Loucy (cell line): ENCODE data around the gene C1QTNF9B.
A peak's percentile ranks its signal among the peaks of the same experiment; 100 is the strongest.

Source experiments
- H2AFZ ChIP-seq: fragments of 200-600 bp; sonication (generic); 2 replicates; pipeline ENCODE4 v1.6.0; 2016; ENCODE audit warnings: antibody characterized with exemption, mild to moderate bottlenecking, low read length, moderate library complexity
- H3F3A ChIP-seq: fragments of 200-600 bp; 2 replicates; pipeline ENCODE4 v1.6.0; 2016; ENCODE audit warnings: antibody characterized with exemption, low read depth, mild to moderate bottlenecking
- H3K27me3 ChIP-seq: fragments of 200-600 bp; sonication (generic); 2 replicates; pipeline ENCODE4 v1.6.1; 2014; ENCODE audit warnings: low read length, mild to moderate bottlenecking; ENCODE audit not compliant: insufficient read depth, poor library complexity, severe bottlenecking
- H3K36me3 ChIP-seq: fragments of 200-600 bp; sonication (generic); 2 replicates; pipeline ENCODE4 v1.6.1; 2016; ENCODE audit warnings: low read length; ENCODE audit not compliant: insufficient read depth
- H3K4me1 ChIP-seq: fragments of 200-600 bp; sonication (generic); 2 replicates; pipeline ENCODE4 v1.5.1; 2014; ENCODE audit warnings: low read length, mild to moderate bottlenecking; ENCODE audit not compliant: insufficient read depth, poor library complexity, severe bottlenecking
- H3K4me2 ChIP-seq: fragments of 200-600 bp; sonication (generic); 2 replicates; pipeline ENCODE4 v1.6.0; 2014; ENCODE audit warnings: antibody characterized with exemption, low read length, low read depth, mild to moderate bottlenecking; ENCODE audit not compliant: poor library complexity, severe bottlenecking
- H3K4me3 ChIP-seq: fragments of 200-600 bp; sonication (generic); 2 replicates; pipeline ENCODE4 v1.5.1; 2014; ENCODE audit warnings: low read length, mild to moderate bottlenecking, mixed read lengths; ENCODE audit not compliant: poor library complexity, severe bottlenecking
- H3K79me2 ChIP-seq: fragments of 200-600 bp; sonication (generic); 2 replicates; pipeline ENCODE4 v1.6.1; 2014; ENCODE audit warnings: low read length; ENCODE audit not compliant: insufficient read depth
- H3K9ac ChIP-seq: fragments of 200-600 bp; sonication (generic); 2 replicates; pipeline ENCODE4 v1.6.0; 2014; ENCODE audit warnings: mild to moderate bottlenecking, low read depth, low read length, moderate library complexity; ENCODE audit not compliant: poor library complexity, severe bottlenecking
- H3K9me2 ChIP-seq: fragments of 200-600 bp; sonication (generic); replicated peaks from 2 replicates; pipeline ENCODE4 v1.6.1; 2016; ENCODE audit warnings: low read depth, low read length, mixed read lengths
- H3K9me3 ChIP-seq: fragments of 200-600 bp; sonication (generic); 2 replicates; pipeline ENCODE4 v1.6.1; 2014; ENCODE audit warnings: mild to moderate bottlenecking, antibody characterized with exemption, low read length, low read depth; ENCODE audit not compliant: insufficient read depth
- H4K20me1 ChIP-seq: fragments of 200-600 bp; sonication (generic); 2 replicates; pipeline ENCODE4 v1.6.0; 2014; ENCODE audit warnings: antibody characterized with exemption, low read length, mild to moderate bottlenecking; ENCODE audit not compliant: insufficient read depth, poor library complexity, severe bottlenecking
- EZH2phosphoT487 ChIP-seq: fragments of 200-600 bp; IDR thresholded peaks from 2 replicates; pipeline ENCODE4 v1.6.1; 2018; ENCODE audit warnings: antibody characterized with exemption, mild to moderate bottlenecking, moderate library complexity, borderline replicate concordance
- TF ChIP-seq, protein P1 (sequence below): fragments of 200-600 bp; sonication (generic); conservative IDR thresholded peaks from 2 replicates; pipeline ENCODE4 v1.5.1; 2014; ENCODE audit warnings: mild to moderate bottlenecking, antibody characterized with exemption, low read length

C1QTNF9B gene

DNA sequence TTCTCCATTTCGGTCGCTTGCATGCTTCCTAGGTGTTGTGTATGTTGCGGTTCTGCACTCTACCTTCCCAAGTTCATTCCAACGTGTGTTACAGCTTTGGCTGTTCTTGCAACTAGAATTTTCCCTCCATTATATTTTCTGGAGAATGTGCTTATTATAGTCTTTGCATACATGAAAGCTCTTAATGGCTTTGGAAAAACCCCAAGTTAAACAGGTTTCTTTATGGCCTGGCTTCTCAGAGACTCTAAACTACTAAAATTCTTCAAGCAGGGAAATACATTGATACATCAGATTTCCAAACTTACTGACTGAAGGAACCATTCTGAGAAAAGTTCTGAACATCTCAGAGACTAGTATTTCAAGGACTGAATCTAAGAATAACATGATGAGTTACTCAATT, 20.0 kb downstream of the C1QTNF9B start:
- Histone ChIP-seq H3K9me3 (no peaks in the 10 kb centered on the region), H3F3A (no peaks in the 10 kb centered on the region), H3K27me3 (no peaks in the 10 kb centered on the region), H2AFZ (no peak overlapping the region), H3K36me3 (no peaks in the 10 kb centered on the region), H3K4me3 (no peak overlapping the region), H4K20me1 (no peaks in the 10 kb centered on the region), H3K79me2 (no peaks in the 10 kb centered on the region), H3K4me2 (no peak overlapping the region), H3K9me2 (no peaks in the 10 kb centered on the region), H3K9ac (no peak overlapping the region), H3K4me1 (no peaks in the 10 kb centered on the region)
- TF ChIP-seq, protein P1, sequence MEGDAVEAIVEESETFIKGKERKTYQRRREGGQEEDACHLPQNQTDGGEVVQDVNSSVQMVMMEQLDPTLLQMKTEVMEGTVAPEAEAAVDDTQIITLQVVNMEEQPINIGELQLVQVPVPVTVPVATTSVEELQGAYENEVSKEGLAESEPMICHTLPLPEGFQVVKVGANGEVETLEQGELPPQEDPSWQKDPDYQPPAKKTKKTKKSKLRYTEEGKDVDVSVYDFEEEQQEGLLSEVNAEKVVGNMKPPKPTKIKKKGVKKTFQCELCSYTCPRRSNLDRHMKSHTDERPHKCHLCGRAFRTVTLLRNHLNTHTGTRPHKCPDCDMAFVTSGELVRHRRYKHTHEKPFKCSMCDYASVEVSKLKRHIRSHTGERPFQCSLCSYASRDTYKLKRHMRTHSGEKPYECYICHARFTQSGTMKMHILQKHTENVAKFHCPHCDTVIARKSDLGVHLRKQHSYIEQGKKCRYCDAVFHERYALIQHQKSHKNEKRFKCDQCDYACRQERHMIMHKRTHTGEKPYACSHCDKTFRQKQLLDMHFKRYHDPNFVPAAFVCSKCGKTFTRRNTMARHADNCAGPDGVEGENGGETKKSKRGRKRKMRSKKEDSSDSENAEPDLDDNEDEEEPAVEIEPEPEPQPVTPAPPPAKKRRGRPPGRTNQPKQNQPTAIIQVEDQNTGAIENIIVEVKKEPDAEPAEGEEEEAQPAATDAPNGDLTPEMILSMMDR: no peak
- TF ChIP-seq EZH2phosphoT487: no peak

DNA sequence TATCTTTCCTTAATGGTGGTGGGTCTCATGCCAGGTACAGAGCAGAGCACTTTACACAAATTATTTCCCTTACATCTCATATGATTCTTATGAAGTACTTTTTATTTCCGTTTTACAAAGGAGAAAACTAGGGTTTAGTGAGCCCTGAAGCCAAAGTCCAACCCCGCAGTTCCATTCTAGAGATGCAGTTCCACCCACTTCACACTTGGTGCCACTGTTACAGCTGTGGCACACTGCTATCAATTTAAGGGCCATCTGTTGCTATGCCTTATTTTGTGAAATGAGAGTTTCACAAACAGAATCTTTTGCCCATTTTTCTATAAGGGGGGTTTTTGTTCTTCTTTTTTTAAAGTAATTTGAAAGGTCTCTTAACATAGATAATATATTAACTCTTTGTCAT, 21.0 kb downstream of the C1QTNF9B start:
- no peaks in the 10 kb centered on the region for H3K27me3 ChIP-seq
- TF ChIP-seq EZH2phosphoT487: no peak
- TF ChIP-seq, protein P1: peak; percentile 72
- H3K4me3 ChIP-seq: no peak overlapping the region
- H3K9ac ChIP-seq: no peak overlapping the region
- no peaks in the 10 kb centered on the region for H3K9me3 ChIP-seq
- no peaks in the 10 kb centered on the region for H3K9me2 ChIP-seq
- H3K4me1 ChIP-seq: no peaks in the 10 kb centered on the region
- no peak overlapping the region for H2AFZ ChIP-seq
- no peaks in the 10 kb centered on the region for H3K36me3 ChIP-seq
- H4K20me1 ChIP-seq: no peaks in the 10 kb centered on the region
- no peak overlapping the region for H3K4me2 ChIP-seq
- no peaks in the 10 kb centered on the region for H3F3A ChIP-seq
- no peaks in the 10 kb centered on the region for H3K79me2 ChIP-seq

DNA sequence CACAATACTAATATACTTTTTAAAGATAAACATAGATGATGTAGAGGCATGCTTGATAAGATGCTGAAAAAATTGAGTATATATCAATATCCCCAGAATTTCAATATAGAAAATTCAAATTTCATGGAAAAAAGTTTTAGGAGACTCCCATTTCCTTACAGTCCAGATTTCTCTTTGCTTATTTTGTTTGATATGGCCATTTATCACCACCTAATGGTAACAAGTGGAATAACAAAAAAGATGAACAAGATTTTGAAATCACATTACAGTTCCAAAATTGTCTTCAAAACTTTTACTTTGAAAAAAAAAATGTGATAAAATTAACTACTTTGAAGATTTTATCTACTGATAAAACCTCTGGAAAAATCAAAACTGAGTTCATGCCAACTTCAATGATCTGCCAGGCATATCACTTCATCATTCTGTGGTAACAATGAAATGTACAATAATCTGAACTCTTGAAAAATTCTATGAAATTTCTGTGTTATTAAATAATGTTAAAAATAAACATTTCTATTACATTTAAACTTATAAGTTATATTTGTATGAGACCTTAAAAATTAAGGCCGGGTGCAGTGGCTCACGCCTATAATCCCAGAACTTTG, 25.6 kb downstream of the C1QTNF9B start:
- H3K9ac ChIP-seq: no peak overlapping the region
- no peaks in the 10 kb centered on the region for H3K9me3 ChIP-seq
- H3K4me2 ChIP-seq: no peak overlapping the region

More for the DNA sequence above, 25.6 kb downstream of the C1QTNF9B start:
- no peaks in the 10 kb centered on the region for H3K79me2 ChIP-seq
- no peak overlapping the region for H2AFZ ChIP-seq
- TF ChIP-seq, protein P1: peak; percentile 78
- TF ChIP-seq EZH2phosphoT487: no peak
- no peaks in the 10 kb centered on the region for H3F3A ChIP-seq
- H4K20me1 ChIP-seq: no peaks in the 10 kb centered on the region
- H3K27me3 ChIP-seq: no peaks in the 10 kb centered on the region
- peaks cover 24% of the 10 kb centered on the region for H3K4me1 ChIP-seq
- no peaks in the 10 kb centered on the region for H3K9me2 ChIP-seq
- no peaks in the 10 kb centered on the region for H3K36me3 ChIP-seq
- H3K4me3 ChIP-seq: no peak overlapping the region
